ENCODE results near the gene C11orf52.

C11orf52 gene

DNA sequence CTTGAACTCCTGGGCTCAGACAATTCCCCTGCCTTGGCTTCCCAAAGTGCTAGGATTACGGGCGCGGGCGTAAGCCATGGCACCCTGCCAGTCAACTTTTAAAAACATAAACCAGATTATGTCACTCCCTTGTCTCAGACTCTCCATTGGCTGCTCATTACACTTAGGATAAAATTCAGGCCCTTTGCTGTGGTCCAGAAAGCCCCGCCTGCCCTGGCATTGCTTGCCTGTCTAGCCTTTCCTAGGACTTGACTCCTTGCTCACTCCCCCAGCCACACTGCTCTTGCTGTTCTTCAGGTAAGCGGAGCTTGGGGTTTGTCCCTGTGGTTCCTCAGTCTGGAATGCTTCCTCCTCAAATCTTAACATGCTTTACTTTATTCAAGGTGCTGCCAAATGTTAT, 48.9 kb downstream of the C11orf52 start:
- Histone ChIP-seq H3K9ac (ENCODE audit: low read length) (no peak overlapping the region), H3K27ac (ENCODE audit: low read depth, low read length) (no peak overlapping the region), H3K4me3 (ENCODE audit: low read length) (no peak overlapping the region), H3K4me1 (ENCODE audit: control insufficient read depth, insufficient read depth, low read length) (no peaks in the 10 kb centered on the region), H3K27me3 (ENCODE audit: control insufficient read depth, insufficient read depth, low read length) (no peaks in the 10 kb centered on the region), H3K36me3 (ENCODE audit: control insufficient read depth, insufficient read depth, low read length) (peaks cover 2% of the 10 kb centered on the region)

DNA sequence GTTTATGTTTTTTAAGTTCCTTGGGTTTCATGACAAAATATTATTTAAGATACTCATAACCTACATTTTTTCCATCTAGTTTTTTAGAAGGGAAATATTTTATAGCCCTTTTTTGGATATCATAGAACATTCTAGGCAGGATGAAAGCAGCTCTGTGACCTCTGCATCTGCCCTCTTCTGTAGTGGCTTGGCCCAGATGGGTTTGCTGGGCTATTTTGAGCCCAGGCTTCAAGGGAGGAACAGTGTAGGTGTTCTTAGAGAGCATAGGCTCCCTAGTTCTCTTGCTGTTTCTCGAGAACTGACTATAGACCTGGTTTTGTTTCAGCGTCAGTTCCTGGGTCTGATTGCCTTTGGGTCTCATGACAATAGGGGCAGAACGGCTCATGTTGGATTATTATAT, 50.6 kb downstream of the C11orf52 start:
- Histone ChIP-seq H3K4me3 (ENCODE audit: low read length) (no peak overlapping the region), H3K4me1 (ENCODE audit: control insufficient read depth, insufficient read depth, low read length) (no peaks in the 10 kb centered on the region), H3K27me3 (ENCODE audit: control insufficient read depth, insufficient read depth, low read length) (no peaks in the 10 kb centered on the region), H3K36me3 (ENCODE audit: control insufficient read depth, insufficient read depth, low read length) (peaks cover 2% of the 10 kb centered on the region), H3K27ac (ENCODE audit: low read depth, low read length) (no peak overlapping the region), H3K9ac (ENCODE audit: low read length) (no peak overlapping the region)

DNA sequence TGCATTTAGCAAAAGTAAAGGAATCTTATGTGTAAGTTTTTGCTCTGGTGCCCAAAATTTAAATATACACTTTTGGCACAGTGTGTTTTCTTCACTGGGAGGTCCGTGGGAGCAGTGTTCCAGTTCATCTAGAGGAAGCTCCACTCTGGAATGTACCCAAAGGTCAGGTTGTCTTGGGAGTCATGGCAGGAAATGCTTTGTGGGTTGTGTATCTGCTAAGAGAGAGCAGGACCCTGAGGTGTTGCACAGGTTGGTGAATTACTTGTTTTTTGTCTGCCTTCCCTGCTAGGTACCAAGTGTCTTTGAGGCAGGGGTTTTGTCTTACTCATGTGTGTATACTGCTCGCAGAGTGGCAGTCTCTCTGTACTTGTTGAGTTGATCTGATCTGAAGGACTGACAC, 55.7 kb downstream of the C11orf52 start:
- no peaks in the 10 kb centered on the region for H3K36me3 ChIP-seq (ENCODE audit: control insufficient read depth, insufficient read depth, low read length)
- H3K9ac ChIP-seq (ENCODE audit: low read length): no peak overlapping the region
- no peaks in the 10 kb centered on the region for H3K27me3 ChIP-seq (ENCODE audit: control insufficient read depth, insufficient read depth, low read length)
- no peak overlapping the region for H3K27ac ChIP-seq (ENCODE audit: low read depth, low read length)
- peaks cover 7% of the 10 kb centered on the region for H3K4me1 ChIP-seq (ENCODE audit: control insufficient read depth, insufficient read depth, low read length)
- no peak overlapping the region for H3K4me3 ChIP-seq (ENCODE audit: low read length)

DNA sequence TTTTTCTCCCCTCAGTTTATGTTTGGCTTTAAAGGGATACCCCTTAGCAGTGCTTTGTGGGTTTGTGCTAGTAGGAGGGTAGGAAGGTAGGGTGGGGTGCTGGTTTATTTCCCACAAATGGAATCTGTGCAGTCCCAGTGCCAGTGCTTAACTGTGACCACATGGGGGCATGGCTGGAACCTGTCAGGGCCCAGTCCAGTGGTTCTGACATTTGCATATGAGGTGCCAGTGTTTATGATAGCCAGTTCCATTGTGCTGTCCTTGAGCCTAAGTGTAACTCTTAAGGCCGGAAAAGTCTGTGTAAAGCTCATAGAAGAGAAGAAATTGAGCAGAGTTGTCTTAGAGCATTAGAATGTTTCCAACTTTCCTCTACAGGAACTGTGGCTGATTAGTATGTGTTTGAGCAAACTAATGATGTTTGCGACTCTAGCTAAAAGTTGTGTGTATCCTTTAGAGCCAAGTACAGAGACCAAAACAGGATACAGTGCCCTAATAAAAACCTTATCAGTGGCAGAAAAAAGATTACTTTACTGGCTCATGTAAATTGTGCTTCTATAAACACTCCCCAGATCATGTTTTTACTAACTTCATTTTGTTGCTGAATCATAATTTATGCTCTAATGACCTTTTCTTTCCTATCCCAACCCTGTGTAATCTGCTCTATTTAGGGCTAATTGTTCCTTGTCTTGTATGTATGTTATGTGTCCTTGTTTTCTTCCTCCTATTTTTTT, 56.5 kb downstream of the C11orf52 start:
- no peak overlapping the region for H3K9ac ChIP-seq (ENCODE audit: low read length)
- no peaks in the 10 kb centered on the region for H3K27me3 ChIP-seq (ENCODE audit: control insufficient read depth, insufficient read depth, low read length)
- no peak overlapping the region for H3K4me3 ChIP-seq (ENCODE audit: low read length)
- H3K36me3 ChIP-seq (ENCODE audit: control insufficient read depth, insufficient read depth, low read length): no peaks in the 10 kb centered on the region
- H3K4me1 ChIP-seq (ENCODE audit: control insufficient read depth, insufficient read depth, low read length): peaks cover 7% of the 10 kb centered on the region
- no peak overlapping the region for H3K27ac ChIP-seq (ENCODE audit: low read depth, low read length)

DNA sequence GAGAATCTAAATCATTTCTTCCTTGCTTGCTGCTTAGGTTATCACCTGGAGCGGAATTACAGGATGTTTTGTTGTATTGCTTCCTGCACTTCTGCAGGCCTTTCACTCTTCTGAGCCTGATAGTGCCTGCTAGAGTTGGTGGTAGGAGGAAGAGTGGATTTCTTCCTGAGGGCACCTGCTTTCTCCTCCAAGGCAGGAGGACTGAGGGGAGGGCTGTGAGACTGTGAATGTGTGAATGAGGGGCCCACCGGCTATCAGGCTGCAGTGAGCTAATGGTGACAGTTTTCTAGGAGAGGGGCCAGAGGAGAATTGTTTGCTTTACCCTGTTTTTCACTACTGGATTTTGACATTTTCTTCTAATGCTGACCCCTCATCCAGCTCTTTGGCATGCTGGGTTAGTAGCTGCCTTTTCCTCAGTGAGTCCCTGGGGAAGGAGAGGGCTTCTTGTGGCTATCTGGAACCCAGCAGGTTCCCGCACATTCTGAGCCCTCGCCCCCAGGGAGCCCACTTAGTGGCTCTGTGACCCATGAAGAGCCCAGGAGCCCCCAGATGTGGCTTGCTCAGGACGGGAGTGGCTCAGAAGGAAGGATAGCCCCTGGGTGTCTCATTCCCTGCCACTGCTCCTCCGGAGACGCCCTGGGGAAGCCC, 57.5 kb downstream of the C11orf52 start:
- Histone ChIP-seq H3K4me3 (ENCODE audit: low read length) (peak overlapping the region; percentile 60), H3K36me3 (ENCODE audit: control insufficient read depth, insufficient read depth, low read length) (no peaks in the 10 kb centered on the region), H3K27ac (ENCODE audit: low read depth, low read length) (peak overlapping the region; percentile 92), H3K4me1 (ENCODE audit: control insufficient read depth, insufficient read depth, low read length) (peaks cover 7% of the 10 kb centered on the region), H3K9ac (ENCODE audit: low read length) (no peak overlapping the region), H3K27me3 (ENCODE audit: control insufficient read depth, insufficient read depth, low read length) (no peaks in the 10 kb centered on the region)

Measured in rectal smooth muscle tissue (tissue), 1 donor.